DLD1 (cell line): Measurements from ENCODE around the gene INTS1.

ENCODE experiments used
- in situ Hi-C: cut with HindIII; loops from 2 replicates; pipeline ENCODE4 v1.10.0; 2017; ENCODE audit warnings: low sequenced_read_pairs

The INTS1 gene

DNA sequence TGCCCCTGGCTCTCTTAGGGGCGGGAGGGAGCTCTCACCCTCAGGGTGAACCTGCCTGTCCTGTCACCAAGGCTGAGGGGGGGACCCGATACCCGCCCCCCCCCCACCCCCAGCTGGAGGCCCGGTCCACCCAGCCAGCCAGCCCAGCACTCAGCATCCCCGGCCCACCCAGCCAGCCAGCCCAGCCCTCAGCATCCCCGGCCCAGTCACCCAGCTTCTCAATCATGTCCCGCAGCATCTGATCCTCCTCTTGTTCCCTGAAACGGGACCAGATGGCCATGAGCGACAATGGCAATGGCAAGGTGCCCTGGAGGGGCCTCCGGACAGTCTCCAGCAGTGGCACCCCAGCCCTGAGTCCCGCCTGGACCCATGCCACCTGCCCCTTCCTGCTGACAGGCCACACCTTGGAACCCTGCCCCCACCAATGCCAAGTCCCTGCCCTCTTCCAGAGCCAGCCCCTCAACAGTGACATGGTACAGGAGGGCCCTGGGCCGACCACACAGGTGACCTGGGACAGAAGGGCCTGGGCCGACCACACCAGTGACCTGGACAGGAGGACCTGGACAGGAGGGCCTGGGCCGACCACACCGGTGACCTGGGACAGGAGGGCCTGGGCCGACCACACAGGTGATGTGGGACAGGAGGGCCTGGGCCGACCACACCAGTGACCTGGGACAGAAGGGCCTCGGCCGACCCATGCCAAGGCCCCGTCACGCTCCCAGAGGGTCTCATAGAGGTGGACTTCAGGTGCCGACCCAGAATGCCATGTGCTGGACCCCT is 69.1 kb downstream of the INTS1 start:
- in situ Hi-C loops: no loop called here

DNA sequence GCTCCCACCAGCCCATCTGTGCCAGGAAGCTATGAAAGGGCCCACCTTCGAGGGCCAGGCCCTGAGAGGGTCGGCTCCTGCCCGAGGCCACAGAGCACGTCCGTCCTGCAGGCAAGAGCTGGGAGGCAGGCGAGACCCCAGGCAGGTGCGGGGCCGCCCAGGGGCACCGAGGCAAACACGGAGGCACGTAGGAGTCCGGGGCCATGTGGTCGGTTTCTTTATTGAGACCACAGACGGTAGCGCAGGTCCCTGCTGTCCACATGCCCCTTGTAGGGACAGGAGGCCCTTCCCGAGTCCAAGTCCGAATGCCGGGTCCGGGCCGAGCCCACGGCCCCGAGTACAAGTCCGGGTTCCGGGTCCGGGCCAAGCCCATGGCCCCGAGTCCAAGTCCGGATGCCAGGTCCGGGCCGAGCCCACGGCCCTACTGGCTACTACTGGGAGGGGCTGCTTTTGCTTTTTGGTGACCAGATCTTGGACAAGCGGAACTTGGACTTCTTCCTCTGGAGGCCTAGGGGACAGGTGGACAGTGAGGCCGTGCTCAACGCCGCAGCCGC is 69.9 kb downstream of the INTS1 start:
- in situ Hi-C loops: no loop called here

DNA sequence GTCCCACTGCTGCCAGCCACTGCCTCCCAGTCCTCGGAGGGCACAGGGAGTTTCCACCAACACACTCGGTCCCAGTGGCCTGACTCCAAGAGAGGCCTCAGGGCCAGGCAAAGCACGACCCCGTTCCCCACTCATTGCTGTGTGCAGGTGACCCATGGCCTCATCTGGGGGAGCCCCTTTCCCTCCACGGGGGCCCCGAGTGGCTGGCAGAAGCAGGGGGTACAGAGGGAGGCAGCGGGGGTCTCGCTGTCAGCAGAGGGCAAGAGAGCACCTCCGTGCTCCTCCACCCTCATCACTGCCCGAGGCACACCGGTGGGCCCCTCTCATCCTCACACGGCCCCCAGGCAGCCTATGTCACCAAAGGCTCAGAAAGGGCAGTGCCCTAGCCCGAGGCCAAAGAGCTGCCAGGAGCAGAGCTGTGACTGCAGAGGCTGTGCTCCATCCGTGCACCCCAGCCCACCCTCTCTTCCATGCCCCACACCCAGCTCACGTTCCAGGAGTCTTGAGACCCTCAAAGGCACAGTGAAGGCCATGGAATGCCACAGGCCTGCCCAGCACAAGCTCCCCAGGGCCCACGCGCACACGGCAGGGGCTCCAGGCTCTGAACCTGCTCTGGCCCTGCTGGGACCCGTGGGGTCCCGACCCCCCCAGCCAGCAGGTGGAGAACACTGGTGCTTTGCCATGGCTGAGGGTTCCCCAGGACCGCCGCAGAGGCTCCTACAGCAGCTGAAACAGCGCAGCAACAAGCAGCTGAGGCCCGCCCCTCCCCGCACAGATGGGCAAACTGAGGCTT is 70.9 kb downstream of the INTS1 start:
- in situ Hi-C loops: no loop called here

DNA sequence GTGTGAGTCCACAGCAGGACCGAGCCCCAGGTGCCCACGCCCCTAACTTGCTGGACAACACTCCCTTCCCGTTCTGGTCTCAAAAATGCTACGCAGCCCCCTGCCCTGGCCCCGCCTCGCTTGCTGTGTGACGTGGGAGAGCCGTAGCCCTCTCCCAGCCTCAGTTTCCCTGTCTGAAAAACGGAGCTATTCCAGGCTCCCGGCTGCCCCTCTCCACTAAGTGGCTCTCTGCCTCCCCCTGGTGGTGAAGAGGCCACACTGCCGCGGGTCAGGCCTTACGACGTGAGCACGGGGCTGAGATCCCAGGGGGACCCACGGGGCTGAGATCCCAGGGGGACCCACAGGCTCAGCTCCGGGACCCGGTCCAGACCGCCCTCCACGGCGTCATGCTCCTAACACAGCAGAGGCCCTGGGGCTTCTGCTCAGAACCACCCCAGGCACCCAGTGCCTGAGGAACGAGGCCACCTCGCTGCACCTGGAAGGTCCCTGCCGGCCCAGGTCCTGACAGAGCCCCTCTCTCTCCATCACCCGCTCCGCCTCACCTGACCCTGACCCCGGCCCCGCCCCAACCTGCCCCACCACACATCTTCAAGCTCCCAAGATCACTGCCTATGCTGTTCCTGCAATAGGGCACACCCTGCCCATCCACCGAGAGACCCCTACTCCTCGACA is 71.6 kb downstream of the INTS1 start:
- in situ Hi-C loops: no loop called here

DNA sequence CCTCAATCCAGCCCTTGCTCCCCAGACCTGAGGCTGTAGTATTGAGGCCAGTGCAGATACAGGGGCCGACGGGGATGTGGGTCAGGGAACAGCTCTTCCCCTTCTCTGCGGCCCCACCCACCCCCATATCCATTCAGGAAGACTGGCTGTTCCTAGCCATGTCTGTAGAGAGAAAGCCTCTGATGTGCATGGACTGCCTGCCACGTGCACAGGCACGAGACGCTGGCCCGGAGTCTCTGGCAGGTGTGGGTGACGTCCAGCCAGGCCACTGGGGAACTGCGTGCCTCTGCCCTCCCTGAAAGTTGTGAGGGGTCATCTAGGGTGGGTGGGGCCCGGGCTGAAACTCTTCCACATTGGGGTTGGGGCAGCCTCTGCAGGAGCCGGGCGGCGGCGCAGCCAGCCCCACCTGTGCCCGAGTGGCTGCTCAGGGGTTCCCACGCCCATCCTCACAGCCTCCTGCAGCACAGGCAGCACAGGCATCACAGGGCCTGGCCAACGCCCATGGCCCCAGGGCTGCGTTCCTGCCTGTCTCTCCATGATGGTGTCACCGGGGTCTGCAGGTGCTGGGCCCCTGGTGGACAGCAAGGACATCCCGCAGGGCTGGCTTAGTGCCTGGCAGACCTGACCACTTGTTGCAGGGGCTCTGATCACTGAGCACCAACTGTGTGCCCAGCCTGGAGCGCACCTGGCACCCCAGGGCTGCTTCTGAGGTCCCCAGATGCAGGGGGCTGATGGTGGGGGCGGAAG is 72.4 kb downstream of the INTS1 start:
- in situ Hi-C loops: no loop called here

DNA sequence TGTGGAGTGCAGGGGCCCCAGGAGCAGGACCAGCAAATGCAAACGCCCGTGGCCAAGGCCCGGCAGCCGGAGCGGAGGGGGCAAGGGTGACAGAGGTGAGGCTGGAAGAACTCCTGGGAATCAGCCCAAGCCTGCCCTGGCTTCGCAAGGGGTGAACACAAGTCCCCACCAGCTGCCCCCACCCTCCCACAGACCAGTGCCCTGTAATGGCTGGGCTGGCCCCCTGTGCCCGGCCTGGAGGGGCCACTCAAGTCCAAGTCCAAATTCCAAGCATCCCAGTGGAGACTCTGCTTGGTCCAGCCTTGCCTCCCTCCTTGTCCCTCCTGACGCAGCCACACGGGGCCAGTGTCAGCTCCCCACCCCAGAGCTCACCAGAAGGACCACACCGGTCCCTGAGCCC is 73.0 kb downstream of the INTS1 start:
- in situ Hi-C loops: no loop called here

DNA sequence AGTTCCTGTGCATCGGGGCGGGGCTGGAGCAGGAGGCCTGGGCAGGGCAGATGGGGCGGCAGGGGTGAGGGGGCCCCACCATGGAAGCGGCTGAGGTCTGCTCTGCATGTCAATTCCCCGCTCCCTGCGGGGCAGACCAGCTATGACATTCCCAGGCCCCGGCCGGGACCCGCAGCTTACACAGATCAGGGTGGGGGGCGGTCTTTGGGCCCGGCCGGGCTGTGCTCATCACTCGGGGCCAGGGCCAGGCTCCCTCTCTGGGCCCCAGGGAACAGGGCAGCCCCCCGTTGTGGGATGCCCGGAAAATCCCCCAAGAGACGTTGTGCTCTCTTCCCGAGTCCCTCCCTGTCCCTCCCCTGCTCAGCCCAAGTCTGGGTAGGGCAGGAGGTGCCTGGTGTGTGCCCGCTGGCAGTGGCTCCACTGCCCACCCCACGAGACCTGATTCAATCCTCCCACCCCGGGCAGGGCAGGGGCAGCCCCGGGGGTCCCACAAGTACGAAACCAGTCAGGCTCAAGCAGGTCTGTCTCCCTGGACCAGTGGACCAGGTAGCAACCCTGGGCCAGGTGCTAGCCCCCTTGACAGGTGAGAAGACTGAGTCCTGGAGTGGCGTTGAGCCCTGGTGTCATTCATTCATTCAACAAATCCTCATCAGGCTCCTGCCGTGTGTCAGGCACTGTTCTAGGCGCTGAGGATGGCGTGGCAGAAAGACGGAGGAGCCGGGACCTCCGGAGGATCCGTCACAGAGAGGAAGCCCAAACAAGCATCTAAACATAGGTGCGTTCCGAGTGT is 73.9 kb downstream of the INTS1 start:
- in situ Hi-C loops: no loop called here

DNA sequence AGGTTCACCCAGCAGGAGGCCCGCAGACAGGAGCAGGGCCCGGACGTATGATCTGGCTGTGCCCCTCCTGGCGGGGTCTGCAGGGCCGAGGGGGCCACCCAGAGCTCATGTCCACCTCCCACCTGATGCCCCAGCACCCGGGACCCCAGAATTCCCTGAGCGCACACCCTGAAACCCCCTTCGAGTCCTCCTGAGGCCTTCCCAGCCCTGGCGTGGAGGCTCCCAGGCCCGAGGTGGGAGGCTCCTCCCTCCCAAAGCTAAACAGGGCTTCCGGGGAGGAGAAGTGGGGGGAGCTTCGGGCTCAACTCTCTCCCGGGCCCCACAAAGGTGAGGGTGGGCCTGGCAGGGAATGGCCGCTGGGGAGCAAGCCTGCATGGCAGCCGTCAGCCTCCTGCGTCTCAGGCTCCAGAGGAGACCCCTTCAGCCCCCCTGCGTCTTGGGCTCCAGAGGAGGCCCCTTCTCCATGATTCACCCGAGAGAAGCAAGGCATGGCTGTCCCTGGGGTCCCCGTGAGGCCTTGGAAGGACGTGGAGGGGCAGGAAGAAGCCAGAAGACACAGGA is 75.2 kb downstream of the INTS1 start:
- in situ Hi-C loops: no loop called here

DNA sequence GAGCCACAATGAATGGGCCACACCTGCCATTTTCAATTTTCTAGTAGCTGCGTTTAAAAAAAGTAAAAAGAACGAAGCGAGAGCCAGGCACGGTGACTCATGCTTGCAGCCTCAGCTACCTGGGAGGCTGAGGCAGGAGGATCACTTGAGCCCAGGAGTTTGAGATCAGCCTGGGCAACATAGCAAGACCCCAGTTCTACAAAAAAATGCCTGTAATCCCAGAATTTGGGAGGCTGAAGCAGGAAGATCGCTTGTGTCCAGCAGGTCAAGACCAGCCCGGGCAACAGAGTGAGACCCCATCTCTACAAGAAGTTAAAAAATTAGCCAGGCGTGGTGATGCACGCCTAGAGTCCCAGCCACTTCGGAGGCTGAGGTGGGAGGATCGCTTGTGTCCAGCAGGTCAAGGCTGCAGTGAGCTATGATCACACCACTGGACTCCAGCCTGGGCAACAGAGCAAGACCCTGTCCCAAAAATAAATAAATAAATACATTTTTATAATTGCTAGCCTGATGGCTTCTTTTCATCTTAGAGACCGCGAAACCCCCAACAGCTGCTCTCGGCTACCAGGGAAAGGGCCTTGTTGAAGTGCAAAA is 77.0 kb downstream of the INTS1 start:
- in situ Hi-C loops: no loop called here

DNA sequence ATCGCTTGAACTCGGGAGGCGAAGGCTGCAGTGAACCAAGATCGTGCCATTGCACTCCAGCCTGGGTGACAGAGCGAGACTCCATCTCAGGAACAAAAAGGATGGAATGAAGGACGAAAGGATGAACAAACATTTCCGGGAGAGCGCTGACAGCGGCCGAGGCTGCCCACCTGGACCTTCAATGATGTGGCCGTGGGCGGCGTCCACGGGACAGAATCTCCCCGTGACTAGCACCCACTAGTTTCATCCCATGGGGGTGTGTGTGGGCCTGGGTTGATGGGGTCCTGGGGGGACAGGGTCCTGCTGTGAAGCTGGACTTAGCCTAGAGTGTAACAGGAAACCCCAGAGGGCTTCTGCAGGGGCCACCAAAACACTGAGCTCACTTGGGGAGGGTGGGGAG is 77.7 kb downstream of the INTS1 start:
- in situ Hi-C loops: no loop called here

DNA sequence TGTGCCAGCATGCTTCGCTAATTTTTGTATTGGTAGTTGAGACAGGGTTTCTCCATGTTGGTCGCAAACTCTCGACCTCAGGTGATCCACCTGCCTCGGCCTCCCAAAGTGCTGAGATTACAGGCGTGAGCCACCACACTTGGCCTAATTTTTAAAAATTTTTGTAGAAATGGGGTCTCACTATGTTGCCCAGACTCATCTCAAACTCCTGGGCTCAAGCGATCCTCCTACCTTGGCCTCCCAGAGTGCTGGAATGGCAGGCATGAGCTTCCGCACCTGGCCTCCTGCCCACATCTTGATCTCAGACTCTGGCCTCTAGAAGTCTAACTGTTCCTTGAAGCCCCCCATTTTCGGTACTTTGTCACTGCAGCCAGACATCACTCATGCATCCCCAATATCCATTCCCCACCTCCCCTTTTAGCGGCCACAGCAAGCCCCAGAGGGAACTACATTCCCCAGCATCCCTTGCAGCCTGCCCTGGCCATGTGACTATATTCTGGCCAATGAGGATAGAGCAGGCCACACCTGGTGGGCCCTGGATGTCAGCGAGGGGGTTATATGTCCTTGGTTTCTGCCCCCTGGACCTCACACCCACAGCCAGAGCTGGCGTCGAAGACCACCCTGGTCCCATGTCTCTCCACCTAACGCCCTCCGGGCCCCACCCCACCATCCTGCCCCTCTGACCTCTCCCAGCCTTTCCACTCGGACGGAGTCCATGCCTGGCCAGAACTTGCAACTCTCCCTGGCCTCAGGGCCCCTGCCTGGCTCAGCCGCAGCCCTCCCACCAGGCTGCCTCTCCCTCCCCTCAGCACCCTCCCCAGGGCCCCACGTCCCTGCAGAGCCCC is 78.7 kb downstream of the INTS1 start:
- in situ Hi-C loops: no loop called here

DNA sequence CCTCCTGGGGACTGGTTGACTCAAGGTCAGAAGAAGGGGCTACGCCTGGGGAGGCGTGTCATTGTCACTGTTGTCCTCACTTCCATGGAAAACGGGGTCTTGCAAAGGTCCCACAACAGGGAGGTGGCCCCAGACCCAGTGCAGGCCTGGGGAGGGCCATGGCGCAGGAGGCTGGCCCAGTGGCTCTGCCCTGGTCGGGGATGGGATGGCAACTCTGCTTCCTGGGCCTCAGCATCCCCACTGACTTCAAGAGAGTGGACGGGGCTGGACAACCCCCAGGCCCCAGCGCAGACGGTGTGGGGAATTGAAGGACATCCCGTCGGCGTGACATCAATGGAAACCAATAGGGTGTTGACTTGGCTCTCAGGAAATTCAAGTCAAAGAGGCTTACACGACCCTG is 80.1 kb downstream of the INTS1 start:
- in situ Hi-C loops: no loop called here

DNA sequence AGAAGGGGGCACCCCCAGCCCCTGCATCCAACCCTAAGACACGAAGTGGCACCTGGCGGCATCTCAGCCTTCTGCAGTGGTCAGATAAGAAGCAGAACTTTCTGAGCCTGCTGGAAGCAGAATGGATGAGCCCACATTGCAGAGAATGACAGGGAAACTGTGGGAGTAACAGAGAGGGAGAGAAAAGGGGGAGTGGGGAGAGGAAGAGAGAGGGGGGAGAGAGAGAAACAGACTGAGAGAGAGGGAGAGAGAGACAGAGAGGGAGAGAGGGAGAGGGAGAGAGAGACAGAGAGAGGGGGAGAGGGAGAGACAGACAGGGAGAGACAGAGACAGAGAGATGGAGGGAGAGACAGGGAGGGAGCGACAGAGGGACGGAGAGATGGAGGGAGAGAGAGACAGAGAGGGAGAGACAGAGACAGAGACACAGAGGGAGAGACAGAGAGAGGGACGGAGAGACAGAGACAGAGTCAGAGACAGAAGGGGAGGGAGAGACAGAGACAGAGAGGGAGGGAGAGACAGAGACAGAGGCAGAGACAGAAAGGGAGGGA is 80.9 kb downstream of the INTS1 start:
- in situ Hi-C loops: no loop called here

DNA sequence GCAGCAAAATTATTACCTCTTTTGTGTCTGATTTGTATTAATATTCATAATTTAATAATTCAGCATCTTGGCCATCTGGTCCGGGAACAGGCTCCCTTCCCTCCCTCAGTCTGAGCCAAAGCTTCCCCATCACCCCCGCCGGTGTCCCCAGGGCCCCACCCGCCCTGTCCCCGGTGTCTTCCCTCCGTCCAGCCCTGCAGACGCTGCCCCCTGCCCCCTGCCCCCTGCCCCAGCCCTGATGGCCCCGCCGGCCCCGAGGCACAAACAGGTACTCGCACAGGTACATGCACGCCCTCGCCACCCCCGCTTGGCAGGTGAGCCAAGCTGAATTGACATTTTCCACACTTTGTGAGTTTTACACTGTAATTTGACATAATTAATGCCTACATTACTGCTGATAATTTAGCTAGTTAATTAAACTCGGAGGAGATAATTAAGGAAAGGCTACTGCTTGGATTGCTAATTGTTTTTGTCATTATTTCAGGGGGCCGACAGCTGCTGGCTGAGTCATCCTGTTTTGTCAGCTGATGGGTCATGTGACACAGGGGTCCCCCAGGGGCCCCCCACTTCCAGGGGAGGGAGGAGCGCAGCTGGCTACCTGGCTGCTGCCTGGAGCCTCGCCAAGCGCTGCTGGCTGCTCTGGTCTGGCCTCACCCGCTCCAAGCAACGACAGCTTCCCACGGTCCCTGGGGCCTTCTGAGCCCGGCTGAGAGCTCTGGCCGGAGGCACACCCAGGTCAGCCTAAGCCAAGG is 81.5 kb downstream of the INTS1 start:
- in situ Hi-C loops: no loop called here

DNA sequence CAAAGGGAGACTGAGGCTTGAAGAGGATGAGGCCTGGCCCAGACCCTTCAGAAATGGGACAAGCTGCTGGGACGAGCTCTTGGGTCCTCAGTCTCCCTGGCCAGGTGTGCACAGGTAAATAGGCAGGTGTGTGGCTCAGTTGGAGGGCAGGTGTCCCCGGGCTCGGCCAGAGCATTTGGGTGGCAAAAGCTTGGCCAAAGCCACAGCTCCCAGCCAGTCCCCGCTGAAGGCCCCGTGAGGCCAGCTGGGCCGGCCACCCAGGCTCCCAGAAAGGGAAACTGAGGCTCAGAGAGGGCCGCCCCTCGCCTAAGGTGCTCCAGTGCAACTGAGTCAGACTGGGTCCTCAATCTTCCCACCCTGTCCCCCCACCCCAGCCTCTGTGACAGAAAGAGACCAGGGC is 82.2 kb downstream of the INTS1 start:
- in situ Hi-C loops: no loop called here

DNA sequence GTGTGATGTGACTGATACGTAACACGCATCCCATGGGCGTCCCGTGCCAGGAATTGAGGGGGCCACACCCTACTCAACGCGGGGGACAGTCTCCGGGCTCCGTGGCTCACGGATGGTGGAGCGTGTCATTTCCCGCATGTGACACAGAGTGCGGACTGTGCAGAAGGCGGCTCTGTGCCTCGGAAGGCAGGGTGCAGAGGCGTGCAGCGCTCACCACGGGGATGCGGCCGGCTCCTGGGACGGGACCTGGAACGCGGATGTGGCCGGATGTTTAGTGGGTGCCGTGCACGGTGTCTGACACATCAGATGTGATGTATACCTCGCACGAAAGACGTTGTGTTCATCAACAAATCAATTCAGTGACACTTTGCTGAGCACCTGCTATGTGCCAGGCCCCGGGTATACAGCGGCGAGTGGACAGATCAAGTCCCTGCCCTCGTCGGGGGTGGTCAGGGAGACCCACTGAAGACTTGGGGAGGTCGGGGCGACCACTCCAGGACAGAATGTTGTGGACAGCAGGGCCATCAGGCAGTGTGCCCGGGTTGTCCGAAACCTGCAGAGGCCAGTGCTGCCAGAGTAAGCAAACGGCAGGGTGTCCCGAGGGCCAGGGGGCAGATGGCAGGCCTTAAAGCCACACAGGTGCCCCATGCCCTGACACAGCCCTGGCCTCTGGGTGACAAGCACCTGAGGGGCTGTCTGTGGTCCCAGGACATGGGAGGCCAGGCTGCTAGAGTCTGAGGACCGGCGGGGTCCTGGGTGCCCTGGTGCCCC is 83.0 kb downstream of the INTS1 start:
- in situ Hi-C loops: no loop called here
